Fibroblast of skin of back (primary cell): ENCODE results near the gene AGBL5.
"Not testable (repeated sequence)": the region's sequence is repeated elsewhere in the genome, so short reads cannot be mapped to it uniquely, and the experiment has no call there.

Experiments
- DNase-seq: peaks from one replicate; pipeline ENCODE4 v3.0.0-alpha.2; 2013

Gene AGBL5

GRCh38 chr2:27118525-27119329, 67.3 kb downstream of the AGBL5 start, which contains the start of gene CGREF1:
Gene CGREF1, minus strand, starts transcription at chr2:27119128. Its CDS starts 14,762 bp downstream, at chr2:27104366.
- DNase-seq = no peak

DNA sequence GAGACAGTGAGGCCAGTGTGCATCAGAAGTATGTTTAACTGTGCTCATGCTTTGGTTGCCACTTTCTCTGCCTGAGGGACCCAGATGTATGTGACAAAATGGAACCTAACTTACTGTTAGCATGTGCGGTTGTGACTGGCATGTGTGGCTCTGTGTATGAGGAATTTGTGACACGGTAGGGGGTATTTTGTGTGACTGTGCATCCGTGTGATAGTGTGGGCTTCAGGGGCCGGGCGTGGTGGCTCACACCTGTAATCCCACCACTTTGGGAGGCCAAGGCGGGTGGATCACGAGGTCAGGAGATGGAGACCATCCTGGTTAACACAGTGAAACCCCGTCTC, 67.8 kb downstream of the AGBL5 start:
- not testable (repeated sequence) for DNase-seq
